Measurements from ENCODE around the gene SLC25A25. TPM values are rescaled to one million over a fixed set of nuclear protein-coding genes. Genes with fewer than 3 reads are reported as not detected.

SLC25A25 gene
- total RNA-seq, 3 donors from 2014 or later (not counting 1 experiment from before 2014, with no cell fraction given) = 16.8 to 19.1 (median 18.9) TPM

GRCh38 chr9:128047231-128047630, 20.8 kb upstream of the SLC25A25 start:
- Histone ChIP-seq H3K27me3 (ENCODE audit: control insufficient read depth, insufficient read depth, low read length) (no peaks in the 10 kb centered on the region), H3K4me1 (ENCODE audit: control insufficient read depth, insufficient read depth, low read length) (no peaks in the 10 kb centered on the region), H3K27ac (ENCODE audit: low read length) (no peak overlapping the region), H3K9me3 (ENCODE audit: control insufficient read depth, insufficient read depth, low read length) (no peaks in the 10 kb centered on the region), H3K36me3 (ENCODE audit: control insufficient read depth, insufficient read depth, low read length) (no peaks in the 10 kb centered on the region), H3K4me3 (ENCODE audit: low read length) (no peak overlapping the region)
- ATAC-seq (no peak), DNase-seq (no peak)
- TF ChIP-seq CTCF (IDR thresholded peaks at IDR 0.05) = no peak
- intact Hi-C loops (cut with micrococcal nuclease) = no loop called here
- Mint-ChIP-seq H3K27me3 (ENCODE audit: low read depth in 2 of 2) (peaks cover 0 to 2% of the 10 kb centered on the region in 2 donors), H3K4me1 (peaks cover 0 to under 1% of the 10 kb centered on the region in 2 donors), H3K27ac (no peak overlapping the region), H3K4me3 (no peak overlapping the region), H3K36me3 (no peaks in the 10 kb centered on the region), H3K9me3 (no peaks in the 10 kb centered on the region)
- 90% methylated on average over 6 of the region's 6 CpGs for WGBS (ENCODE audit: insufficient coverage)

- Mint-ChIP-seq H3K27me3 (ENCODE audit: low read depth in 2 of 2) (peaks cover 0 to 5% of the 10 kb centered on the region in 2 donors), H3K27ac (no peak overlapping the region), H3K4me3 (no peak overlapping the region), H3K36me3 (no peaks in the 10 kb centered on the region), H3K4me1 (no peaks in the 10 kb centered on the region), H3K9me3 (no peaks in the 10 kb centered on the region)
- H3K36me3 ChIP-seq (ENCODE audit: control insufficient read depth, insufficient read depth, low read length) = no peaks in the 10 kb centered on the region
- ATAC-seq (peak in 1 of 3 donors; percentile 69), DNase-seq (no peak)
- no peaks in the 10 kb centered on the region for H3K27me3 ChIP-seq (ENCODE audit: control insufficient read depth, insufficient read depth, low read length)
- no peaks in the 10 kb centered on the region for H3K9me3 ChIP-seq (ENCODE audit: control insufficient read depth, insufficient read depth, low read length)
- no peak overlapping the region for H3K4me3 ChIP-seq (ENCODE audit: low read length)
- intact Hi-C loops (cut with micrococcal nuclease) = no loop called here
- no peaks in the 10 kb centered on the region for H3K4me1 ChIP-seq (ENCODE audit: control insufficient read depth, insufficient read depth, low read length)
- TF ChIP-seq CTCF (IDR thresholded peaks at IDR 0.05) = no peak
- H3K27ac ChIP-seq (ENCODE audit: low read length) = no peak overlapping the region
These were observed 19.4 kb upstream of the SLC25A25 start for GRCh38 chr9:128048663-128049062.

- TF ChIP-seq CTCF (IDR thresholded peaks at IDR 0.05) = no peak
- no peak overlapping the region for H3K27ac Mint-ChIP-seq
- ATAC-seq = no peak
- H3K4me3 ChIP-seq (ENCODE audit: low read length) = no peak overlapping the region
- H3K27me3 ChIP-seq (ENCODE audit: control insufficient read depth, insufficient read depth, low read length) = no peaks in the 10 kb centered on the region
- H3K27me3 Mint-ChIP-seq (ENCODE audit: low read depth in 2 of 2) = peaks cover 0 to 5% of the 10 kb centered on the region in 2 donors
- H3K9me3 Mint-ChIP-seq = no peaks in the 10 kb centered on the region
- no peak overlapping the region for H3K4me3 Mint-ChIP-seq
- DNase-seq = no peak
- intact Hi-C loops (cut with micrococcal nuclease) = no loop called here
- H3K4me1 ChIP-seq (ENCODE audit: control insufficient read depth, insufficient read depth, low read length) = no peaks in the 10 kb centered on the region
- WGBS (ENCODE audit: insufficient coverage) = 68% methylated on average over 2 of the region's 3 CpGs
- H3K27ac ChIP-seq (ENCODE audit: low read length) = no peak overlapping the region
- no peaks in the 10 kb centered on the region for H3K9me3 ChIP-seq (ENCODE audit: control insufficient read depth, insufficient read depth, low read length)
- H3K4me1 Mint-ChIP-seq = peaks cover 0 to 5% of the 10 kb centered on the region in 2 donors
- H3K36me3 ChIP-seq (ENCODE audit: control insufficient read depth, insufficient read depth, low read length) = no peaks in the 10 kb centered on the region
- no peaks in the 10 kb centered on the region for H3K36me3 Mint-ChIP-seq
These were observed 18.2 kb upstream of the SLC25A25 start for GRCh38 chr9:128049843-128050242.

GRCh38 chr9:128051932-128052709, 15.9 kb upstream of the SLC25A25 start:
- H3K27ac Mint-ChIP-seq = no peak overlapping the region
- H3K27ac ChIP-seq (ENCODE audit: low read length) = no peak overlapping the region
- H3K27me3 Mint-ChIP-seq (ENCODE audit: low read depth in 2 of 2) = peaks cover 0 to 5% of the 10 kb centered on the region in 2 donors
- WGBS (ENCODE audit: insufficient coverage) = 91% methylated on average over 15 of the region's 15 CpGs
- H3K4me3 ChIP-seq (ENCODE audit: low read length) = no peak overlapping the region
- no peaks in the 10 kb centered on the region for H3K27me3 ChIP-seq (ENCODE audit: control insufficient read depth, insufficient read depth, low read length)
- H3K4me1 ChIP-seq (ENCODE audit: control insufficient read depth, insufficient read depth, low read length) = peaks cover 6% of the 10 kb centered on the region
- no peaks in the 10 kb centered on the region for H3K9me3 Mint-ChIP-seq
- no peaks in the 10 kb centered on the region for H3K36me3 ChIP-seq (ENCODE audit: control insufficient read depth, insufficient read depth, low read length)
- ATAC-seq = no peak
- no peaks in the 10 kb centered on the region for H3K9me3 ChIP-seq (ENCODE audit: control insufficient read depth, insufficient read depth, low read length)
- no peak for TF ChIP-seq CTCF (IDR thresholded peaks at IDR 0.05)
- no peak for DNase-seq
- H3K4me3 Mint-ChIP-seq = no peak overlapping the region
- peaks cover 0 to 5% of the 10 kb centered on the region in 2 donors for H3K4me1 Mint-ChIP-seq
- no peaks in the 10 kb centered on the region for H3K36me3 Mint-ChIP-seq
- intact Hi-C loops (cut with micrococcal nuclease) = no loop called here
